GM13976 (cell line): ENCODE measurements around the gene TRIM71.

Source experiments
- DNase-seq: peaks from one replicate; pipeline ENCODE4 v3.0.0; 2012; ENCODE audit warnings: low spot score
- in situ Hi-C: fragments of 300-500 bp; cut with MboI; formaldehyde crosslinking; loops from one replicate; pipeline ENCODE4 v1.12.0; 2022; ENCODE audit warnings: low sequenced_read_pairs, mixed read lengths, inconsistent platforms; ENCODE audit not compliant: unreplicated experiment
- TF ChIP-seq, protein P1 (sequence below): IDR thresholded peaks from 2 replicates; pipeline ENCODE4 v1.5.1; 2012; ENCODE audit warnings: borderline replicate concordance, mild to moderate bottlenecking; ENCODE audit not compliant: insufficient read depth; ENCODE audit errors: extremely low read depth, missing control alignments, control extremely low read depth

The TRIM71 gene

GRCh38 chr3:32862247-32862935 is 44.6 kb downstream of the TRIM71 start:
- DNase-seq = no peak
- TF ChIP-seq, protein P1, sequence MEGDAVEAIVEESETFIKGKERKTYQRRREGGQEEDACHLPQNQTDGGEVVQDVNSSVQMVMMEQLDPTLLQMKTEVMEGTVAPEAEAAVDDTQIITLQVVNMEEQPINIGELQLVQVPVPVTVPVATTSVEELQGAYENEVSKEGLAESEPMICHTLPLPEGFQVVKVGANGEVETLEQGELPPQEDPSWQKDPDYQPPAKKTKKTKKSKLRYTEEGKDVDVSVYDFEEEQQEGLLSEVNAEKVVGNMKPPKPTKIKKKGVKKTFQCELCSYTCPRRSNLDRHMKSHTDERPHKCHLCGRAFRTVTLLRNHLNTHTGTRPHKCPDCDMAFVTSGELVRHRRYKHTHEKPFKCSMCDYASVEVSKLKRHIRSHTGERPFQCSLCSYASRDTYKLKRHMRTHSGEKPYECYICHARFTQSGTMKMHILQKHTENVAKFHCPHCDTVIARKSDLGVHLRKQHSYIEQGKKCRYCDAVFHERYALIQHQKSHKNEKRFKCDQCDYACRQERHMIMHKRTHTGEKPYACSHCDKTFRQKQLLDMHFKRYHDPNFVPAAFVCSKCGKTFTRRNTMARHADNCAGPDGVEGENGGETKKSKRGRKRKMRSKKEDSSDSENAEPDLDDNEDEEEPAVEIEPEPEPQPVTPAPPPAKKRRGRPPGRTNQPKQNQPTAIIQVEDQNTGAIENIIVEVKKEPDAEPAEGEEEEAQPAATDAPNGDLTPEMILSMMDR = no peak
- in situ Hi-C loops = no loop called here

- DNase-seq = no peak
- in situ Hi-C loops = no loop called here
- TF ChIP-seq, protein P1 = no peak
Measured at GRCh38 chr3:32862936-32863487, 45.2 kb downstream of the TRIM71 start.

GRCh38 chr3:32865383-32865782 is 47.6 kb downstream of the TRIM71 start:
- TF ChIP-seq, protein P1 = no peak
- in situ Hi-C loops = no loop called here
- DNase-seq = no peak

GRCh38 chr3:32866533-32866932 is 48.7 kb downstream of the TRIM71 start:
- in situ Hi-C loops = no loop called here
- TF ChIP-seq, protein P1 = no peak
- no peak for DNase-seq

DNA sequence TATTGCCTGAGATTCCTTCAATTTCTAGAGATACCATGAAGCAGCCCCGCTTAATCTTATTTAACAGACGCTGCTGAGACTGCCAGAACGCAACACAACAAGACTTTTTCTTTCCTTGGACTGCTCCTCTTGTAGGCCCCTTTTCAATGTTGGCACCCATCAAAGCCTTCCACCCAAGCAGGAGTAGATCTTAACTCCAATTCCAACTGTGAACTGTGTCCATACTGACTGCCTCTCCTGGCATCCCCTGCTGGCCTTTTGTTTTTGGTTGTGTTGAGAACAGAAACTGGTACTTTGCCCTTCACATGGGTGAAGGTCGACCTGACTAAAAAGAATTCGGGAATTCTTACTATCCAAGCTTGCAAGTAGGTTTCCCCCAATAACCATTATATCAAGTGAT is 50.2 kb downstream of the TRIM71 start:
- DNase-seq = no peak
- TF ChIP-seq, protein P1 = no peak
- in situ Hi-C loops = no loop called here

- in situ Hi-C loops = no loop called here
- TF ChIP-seq, protein P1 = no peak
- no peak for DNase-seq
Measured at GRCh38 chr3:32868719-32869512, 51.1 kb downstream of the TRIM71 start.
